ENCODE results near the gene ADAM17.

DNA sequence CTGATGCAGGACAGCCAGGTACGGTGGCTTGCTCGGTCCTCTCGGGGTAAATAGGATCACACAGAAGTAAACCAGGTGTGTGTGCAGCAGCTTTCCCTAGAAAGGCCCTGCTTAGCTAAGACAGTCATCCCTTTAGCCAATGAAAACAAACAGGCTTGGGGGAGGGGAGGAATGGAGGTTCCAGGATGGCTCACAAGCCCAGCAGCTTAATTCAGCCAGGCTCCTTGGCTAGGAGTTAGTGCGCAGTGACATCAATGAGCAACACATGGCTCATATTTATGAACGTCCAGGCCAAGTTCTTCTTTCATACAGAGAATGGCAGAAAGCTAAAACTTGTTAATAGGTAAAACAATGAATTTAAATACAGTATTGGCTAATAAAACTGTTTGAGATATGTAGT, 71.1 kb downstream of the ADAM17 start:
- TF ChIP-seq GATA2 (IDR thresholded peaks at IDR 0.05; ENCODE audit: low read depth, low read length): no peak
- no peak for TF ChIP-seq GATA3 (IDR thresholded peaks at IDR 0.05; ENCODE audit: low read depth, low read length)
